Sigmoid colon (tissue), 7 donors: Measurements from ENCODE around the gene SPRED2. TPM values are rescaled to one million over a fixed set of nuclear protein-coding genes. Genes with fewer than 3 reads are reported as not detected.
A peak's percentile ranks its signal among the peaks of the same experiment; 100 is the strongest.

ENCODE experiments used
- DNase-seq: peaks from one replicate; pipeline ENCODE4 v3.0.0-alpha.2; 2019
- H3K27ac ChIP-seq, 4 donors: fragments of 200-600 bp; sonication (generic); one replicate each; pipeline ENCODE4 v1.5.1; 2016 to 2019; ENCODE audit warnings: mild to moderate bottlenecking in 1 of 4
- H3K27me3 ChIP-seq, 3 donors: fragments of 200-600 bp; sonication (generic); one replicate each; pipeline ENCODE4 v1.5.1; 2019; ENCODE audit warnings: mild to moderate bottlenecking in 1 of 3
- H3K36me3 ChIP-seq, 4 donors: fragments of 200-600 bp; sonication (generic); one replicate each; pipeline ENCODE4 v1.5.1; 2016 to 2019
- H3K4me1 ChIP-seq, 4 donors: fragments of 200-600 bp; sonication (generic); one replicate each; pipeline ENCODE4 v1.5.1; 2017 to 2019
- H3K4me3 ChIP-seq, 4 donors: fragments of 200-600 bp; sonication (generic); one replicate each; pipeline ENCODE4 v1.5.1; 2017 to 2019; ENCODE audit warnings: mild to moderate bottlenecking in 2 of 4, moderate library complexity in 1 of 4
- H3K9me3 ChIP-seq, 4 donors: fragments of 200-600 bp in 3 of 4; sonication (generic) in 3 of 4; one replicate each; pipeline versions ENCODE4 v1.5.1 to v1.6.1; 2013 to 2019
- CTCF ChIP-seq, 4 experiments: fragments of 450-650 bp in 3 of 4; fragments of 200-600 bp in 1 of 4; IDR thresholded peaks; one replicate each; pipeline ENCODE4 v1.5.1; 2016 to 2019; ENCODE audit warnings: antibody characterized with exemption in 4 of 4, mild to moderate bottlenecking in 3 of 4, moderate library complexity in 2 of 4
- EP300 ChIP-seq, 4 donors: sonication (generic); formaldehyde crosslinking; IDR thresholded peaks; one replicate each; pipeline ENCODE4 v1.6.1; 2017; ENCODE audit warnings: antibody characterized with exemption in 4 of 4
- POLR2A ChIP-seq, 2 donors: fragments of 450-650 bp; IDR thresholded peaks; one replicate each; pipeline ENCODE4 v1.6.1; 2016; ENCODE audit warnings: antibody characterized with exemption in 2 of 2, mild to moderate bottlenecking in 2 of 2, moderate library complexity in 2 of 2
- POLR2AphosphoS5 ChIP-seq, 4 donors: sonication (generic); formaldehyde crosslinking; IDR thresholded peaks; one replicate each; pipeline ENCODE4 v1.6.1; 2017; ENCODE audit warnings: antibody characterized with exemption in 4 of 4
- WGBS, 2 donors: extraction: QIAGEN DNeasy Blood & Tissue Kit; methylation state at CpG; one replicate each; pipeline ENCODE4 v1.1.7; 2013; 5-methylcytosine and 5-hydroxymethylcytosine counted together
- intact Hi-C: fragments of 100-400 bp; cut with DNase I; formaldehyde crosslinking; loops from one replicate; pipeline ENCODE4 v1.15.1; 2023
- polyA plus RNA-seq, 3 donors: library from polyadenylated mRNA; stranded (reverse); fragments of 200-250 nt; gene quantifications; one replicate each; pipeline ENCODE4 v1.2.3, GENCODE V29; 2013
- total RNA-seq, 4 donors: library from RNA; depleted of rRNA; stranded (reverse); fragments of >200 nt; gene quantifications; one replicate each; pipeline ENCODE4 v1.1.0, GENCODE V29; 2016
- donor health status: healthy with polysubstance abuse.
- donor health status: Bipolar disorder and iron deficiency.
- donor health status: healthy.

Gene SPRED2
- total and polyA plus RNA-seq, 7 donors: 6.1 to 31.2 (median 13.0) TPM

- Histone ChIP-seq H3K4me1 (peaks cover 0 to 3% (median 0%) of the 10 kb centered on the region in 4 donors), H3K36me3 (peaks cover 0 to 31% (median 9%) of the 10 kb centered on the region in 4 donors), H3K27ac (no peak overlapping the region), H3K9me3 (no peaks in the 10 kb centered on the region), H3K27me3 (no peaks in the 10 kb centered on the region), H3K4me3 (no peak overlapping the region)
- TF ChIP-seq POLR2AphosphoS5 (IDR thresholded peaks at IDR 0.05) (no peak), POLR2A (IDR thresholded peaks at IDR 0.05) (no peak), EP300 (IDR thresholded peaks at IDR 0.05) (no peak), CTCF (IDR thresholded peaks at IDR 0.05) (no peak)
- DNase-seq: no peak
- intact Hi-C loops: loop anchor here (1.0 to 5.0 kb wide), 3 partner anchors 169 to 307 kb away; no protein-coding TSS in a partner anchor
These were observed 166.7 kb downstream of the SPRED2 start for GRCh38 chr2:65265671-65266045.

GRCh38 chr2:65264821-65265670 lies 167.4 kb downstream of the SPRED2 start:
- H3K4me3 ChIP-seq: no peak overlapping the region
- H3K9me3 ChIP-seq: no peaks in the 10 kb centered on the region
- no peak for DNase-seq
- H3K4me1 ChIP-seq: peaks cover 0 to 3% (median 0%) of the 10 kb centered on the region in 4 donors
- intact Hi-C loops: loop anchor here (1.0 to 5.0 kb wide), 3 partner anchors 170 to 307 kb away; no protein-coding TSS in a partner anchor
- WGBS, 2 donors: 45 to 60% methylated on average over 8 of the region's 8 CpGs
- TF ChIP-seq EP300 (IDR thresholded peaks at IDR 0.05) (no peak), CTCF (IDR thresholded peaks at IDR 0.05) (peak; percentile 39 to 76 (median 64))
- no peak overlapping the region for H3K27ac ChIP-seq
- H3K36me3 ChIP-seq: peaks cover 0 to 31% (median 9%) of the 10 kb centered on the region in 4 donors
- H3K27me3 ChIP-seq: no peaks in the 10 kb centered on the region

GRCh38 chr2:65263986-65264385 lies 168.4 kb downstream of the SPRED2 start:
- no peaks in the 10 kb centered on the region for H3K9me3 ChIP-seq
- no peaks in the 10 kb centered on the region for H3K27me3 ChIP-seq
- H3K4me3 ChIP-seq: no peak overlapping the region
- DNase-seq: no peak
- TF ChIP-seq EP300 (IDR thresholded peaks at IDR 0.05) (no peak), CTCF (IDR thresholded peaks at IDR 0.05) (no peak), POLR2AphosphoS5 (IDR thresholded peaks at IDR 0.05) (no peak), POLR2A (IDR thresholded peaks at IDR 0.05) (no peak)
- intact Hi-C loops: loop anchor here (2.0 kb wide), 1 partner anchor 171 kb away; no protein-coding TSS in a partner anchor
- H3K27ac ChIP-seq: no peak overlapping the region
- 79 to 95% methylated on average over 7 of the region's 7 CpGs for WGBS, 2 donors
- peaks cover 0 to 3% (median 0%) of the 10 kb centered on the region in 4 donors for H3K4me1 ChIP-seq
- H3K36me3 ChIP-seq: peaks cover 0 to 31% (median 9%) of the 10 kb centered on the region in 4 donors

- intact Hi-C loops: no loop called here
- WGBS, 2 donors: 90 to 98% methylated on average over 1 of the region's 1 CpG
- no peak for DNase-seq
- no peak overlapping the region for H3K27ac ChIP-seq
- peaks cover 0 to 31% (median 9%) of the 10 kb centered on the region in 4 donors for H3K36me3 ChIP-seq
- H3K27me3 ChIP-seq: no peaks in the 10 kb centered on the region
- TF ChIP-seq CTCF (IDR thresholded peaks at IDR 0.05) (no peak), EP300 (IDR thresholded peaks at IDR 0.05) (no peak), POLR2AphosphoS5 (IDR thresholded peaks at IDR 0.05) (no peak), POLR2A (IDR thresholded peaks at IDR 0.05) (no peak)
- peaks cover 0 to 3% (median 0%) of the 10 kb centered on the region in 4 donors for H3K4me1 ChIP-seq
- H3K9me3 ChIP-seq: no peaks in the 10 kb centered on the region
- H3K4me3 ChIP-seq: no peak overlapping the region
These were observed 169.1 kb downstream of the SPRED2 start for GRCh38 chr2:65263262-65263661.
